GM12891 (cell line): Measurements from ENCODE around the gene MLXIP.

Source experiments
- POLR2A ChIP-seq: IDR thresholded peaks from 2 replicates; pipeline ENCODE4 v1.6.1; 2011; ENCODE audit warnings: low read depth, low read length, control low read depth
- POLR2AphosphoS5 ChIP-seq: IDR thresholded peaks from 2 replicates; pipeline ENCODE4 v1.6.1; 2011; ENCODE audit warnings: low read depth, low read length, control low read depth
- TAF1 ChIP-seq: IDR thresholded peaks from 2 replicates; pipeline ENCODE4 v1.6.1; 2011; ENCODE audit warnings: low read depth, low read length, control low read depth

GRCh38 chr12:122144885-122145284, 66.3 kb downstream of the MLXIP start:
- TF ChIP-seq POLR2AphosphoS5 (no peak), POLR2A (no peak), TAF1 (no peak)
